ENCODE data around the gene DHCR7.

DHCR7 gene

GRCh38 chr11:71478528-71478840, 30.3 kb upstream of the DHCR7 start:
- DNase-seq (ENCODE audit: low spot score) = no peak
- Histone ChIP-seq H3K4me3 (no peak overlapping the region), H3K27ac (no peak overlapping the region)
- TF ChIP-seq CTCF (IDR thresholded peaks at IDR 0.05) = no peak

GRCh38 chr11:71477641-71478527, 29.7 kb upstream of the DHCR7 start:
- no peak for DNase-seq (ENCODE audit: low spot score)
- no peak for TF ChIP-seq CTCF (IDR thresholded peaks at IDR 0.05)
- Histone ChIP-seq H3K27ac (no peak overlapping the region), H3K4me3 (no peak overlapping the region)

- no peak overlapping the region for H3K27ac ChIP-seq
- no peak for TF ChIP-seq CTCF (IDR thresholded peaks at IDR 0.05)
- H3K4me3 ChIP-seq = no peak overlapping the region
- no peak for DNase-seq (ENCODE audit: low spot score)
Observed at GRCh38 chr11:71476926-71477640, 28.9 kb upstream of the DHCR7 start.

DNA sequence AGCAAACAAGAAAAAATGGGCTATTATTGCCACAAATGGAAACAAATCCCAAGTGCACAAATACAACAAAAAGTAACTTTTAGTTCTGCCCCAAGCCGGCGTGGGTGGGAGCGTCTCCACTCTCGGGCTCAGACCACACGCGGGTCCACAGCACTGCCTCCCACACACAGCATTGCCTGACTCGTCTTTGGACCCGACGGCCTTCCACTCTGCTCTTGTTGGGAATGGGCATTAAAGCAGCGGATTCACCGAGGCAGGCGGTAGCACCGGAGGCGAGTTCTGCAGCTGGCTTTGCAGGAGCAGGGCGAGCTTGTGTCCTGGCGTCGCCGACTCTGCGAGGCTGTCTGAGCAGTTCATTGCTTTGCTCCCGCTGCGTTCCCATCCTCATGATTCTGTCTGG, 27.8 kb upstream of the DHCR7 start:
- Histone ChIP-seq H3K27ac (no peak overlapping the region), H3K4me3 (no peak overlapping the region)
- TF ChIP-seq CTCF (IDR thresholded peaks at IDR 0.05) = no peak
- no peak for DNase-seq (ENCODE audit: low spot score)

GRCh38 chr11:71474771-71475483, 26.7 kb upstream of the DHCR7 start:
- no peak overlapping the region for H3K27ac ChIP-seq
- H3K4me3 ChIP-seq = no peak overlapping the region
- no peak for TF ChIP-seq CTCF (IDR thresholded peaks at IDR 0.05)
- no peak for DNase-seq (ENCODE audit: low spot score)

DNA sequence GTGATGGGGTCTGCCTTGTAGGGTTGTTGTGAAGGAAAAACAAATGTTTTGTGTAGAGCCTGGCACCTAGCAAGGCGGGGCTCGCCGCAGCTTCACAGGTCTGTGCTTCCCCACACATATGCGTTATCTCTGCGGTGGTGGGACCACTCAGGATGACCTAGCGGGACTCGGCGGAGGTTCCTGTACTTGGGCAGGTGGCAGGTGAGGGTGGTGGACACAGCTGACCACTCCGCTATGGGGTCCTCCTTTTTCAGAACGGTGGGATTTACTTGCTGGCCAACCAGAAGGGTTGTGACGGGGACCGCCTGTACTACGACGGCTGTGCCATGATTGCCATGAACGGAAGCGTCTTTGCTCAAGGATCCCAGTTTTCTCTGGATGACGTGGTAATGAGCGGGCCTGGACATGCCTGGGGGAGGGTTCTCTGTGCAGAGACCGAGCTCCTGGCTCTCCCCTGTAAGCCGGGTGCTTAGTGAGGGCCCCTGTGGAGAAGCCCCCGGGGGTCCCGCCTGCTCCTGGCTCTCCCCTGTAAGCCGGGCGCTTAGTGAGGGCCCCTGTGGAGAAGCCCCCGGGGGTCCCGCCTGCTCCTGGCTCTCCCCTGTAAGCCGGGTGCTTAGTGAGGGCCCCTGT, 26.1 kb upstream of the DHCR7 start:
- DNase-seq (ENCODE audit: low spot score) = no peak
- Histone ChIP-seq H3K4me3 (no peak overlapping the region), H3K27ac (no peak overlapping the region)
- no peak for TF ChIP-seq CTCF (IDR thresholded peaks at IDR 0.05)
